ENCODE results near the gene SENP7.
"Not testable (repeated sequence)": the region's sequence is repeated elsewhere in the genome, so short reads cannot be mapped to it uniquely, and the experiment has no call there.

SENP7 gene

DNA sequence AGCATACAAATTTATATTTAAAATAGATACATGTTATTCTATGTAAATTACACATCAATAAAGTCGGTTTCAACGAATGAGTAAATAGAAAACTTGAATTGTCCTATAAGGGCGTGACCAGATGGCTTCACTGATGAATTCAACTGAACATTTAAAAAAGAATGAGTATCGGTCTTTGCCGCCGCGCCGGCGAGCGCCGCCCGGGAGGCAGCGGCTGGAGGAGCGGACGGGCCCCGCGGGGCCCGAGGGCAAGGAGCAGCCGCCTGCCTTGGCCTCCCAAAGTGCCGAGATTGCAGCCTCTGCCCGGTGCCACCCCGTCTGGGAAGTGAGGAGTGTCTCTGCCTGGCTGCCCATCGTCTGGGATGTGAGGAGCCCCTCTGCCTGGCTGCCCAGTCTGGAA, 74.4 kb downstream of the SENP7 start:
- not testable (repeated sequence) for DNase-seq

GRCh38 chr3:101433652-101434051, 79.4 kb downstream of the SENP7 start:
- no peak for DNase-seq

DNA sequence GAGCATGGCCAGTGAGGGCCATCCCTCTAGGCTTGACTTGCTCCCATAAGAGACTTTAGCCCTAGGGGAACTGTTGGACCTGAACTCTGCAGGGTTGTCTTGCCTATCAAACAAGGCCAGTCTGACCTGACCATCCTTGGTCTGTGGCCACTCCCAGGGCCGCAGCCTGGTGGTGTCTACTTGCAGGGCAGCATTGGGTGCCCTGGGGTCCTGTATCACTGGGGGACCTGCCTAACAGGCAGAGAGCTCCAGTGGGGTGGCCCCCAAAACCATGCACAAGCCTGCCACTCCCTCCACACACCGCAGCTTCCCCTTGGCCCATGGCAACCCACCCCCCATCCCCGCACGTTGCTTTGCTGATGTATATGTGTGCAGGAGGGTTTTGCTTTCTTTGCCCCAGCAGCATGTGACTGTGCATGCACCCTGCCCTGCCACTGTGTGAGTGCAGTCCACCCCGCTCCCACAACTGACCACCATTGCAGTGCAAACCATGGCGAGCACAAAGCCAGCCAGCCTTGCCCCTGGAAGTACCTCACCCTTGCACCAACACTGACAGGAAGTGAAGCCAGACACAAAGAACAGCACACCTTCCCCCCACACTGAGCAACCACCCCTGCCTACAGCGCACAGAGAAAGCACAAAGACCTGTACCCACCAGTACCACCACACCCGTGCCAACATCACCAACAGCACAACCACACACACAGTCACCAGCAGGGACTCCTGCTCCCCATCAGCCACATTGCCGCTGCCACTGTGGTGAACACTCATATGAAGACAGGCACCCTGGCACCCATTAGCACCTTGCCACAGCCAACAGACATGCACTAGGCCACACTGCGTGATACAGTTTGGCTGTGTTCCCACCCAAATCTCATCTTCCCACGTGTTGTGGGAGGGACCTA, 88.8 kb downstream of the SENP7 start:
- DNase-seq, result peak in 1 of 2 experiments; percentile 32

GRCh38 chr3:101418851-101419250, 94.2 kb downstream of the SENP7 start:
- DNase-seq, result no peak

GRCh38 chr3:101414121-101414520, 98.9 kb downstream of the SENP7 start:
- DNase-seq, result no peak

DNA sequence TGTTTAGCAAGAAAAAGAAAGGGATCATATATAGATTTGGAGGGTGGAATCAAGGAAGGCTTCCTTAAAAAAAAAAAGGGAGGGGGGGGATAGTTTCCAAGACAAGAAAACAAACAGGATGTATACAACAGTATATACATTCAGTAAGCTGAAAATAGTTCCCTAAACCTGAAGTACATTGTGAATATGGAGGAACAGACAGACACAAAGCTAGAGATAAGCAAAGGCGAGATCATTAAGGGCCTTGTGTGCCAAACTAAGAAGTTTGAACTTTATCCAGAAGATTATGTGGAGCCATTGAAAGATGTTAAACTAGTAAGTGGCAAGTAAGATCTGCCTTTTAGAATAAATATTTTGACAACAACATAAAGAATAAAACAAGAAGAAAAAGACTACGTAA, 99.4 kb downstream of the SENP7 start:
- no peak for DNase-seq

DNA sequence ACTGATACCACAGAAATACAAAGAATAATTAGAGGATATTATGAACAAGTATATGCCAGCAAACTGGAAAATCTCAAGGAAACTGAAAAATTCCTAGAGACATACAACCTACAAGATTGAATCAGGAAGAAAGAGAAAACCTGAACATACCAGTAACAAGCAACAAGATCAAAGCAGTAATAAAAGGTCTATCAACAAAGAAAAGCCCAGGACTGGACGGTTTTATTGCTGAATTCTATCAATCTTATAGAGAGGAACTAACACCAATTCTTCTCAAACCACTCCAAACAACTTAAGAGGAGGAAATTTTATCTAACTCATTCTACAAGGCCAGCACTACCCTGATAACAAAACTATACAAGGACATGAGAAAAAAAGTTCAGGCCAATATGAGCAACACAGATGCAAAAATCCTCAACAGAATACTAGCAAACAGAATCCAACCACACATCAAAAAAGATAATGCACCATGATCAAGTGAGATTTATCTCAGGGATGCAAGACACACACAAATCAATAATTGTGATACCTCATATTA, 121.5 kb downstream of the SENP7 start:
- DNase-seq, result no peak

DNA sequence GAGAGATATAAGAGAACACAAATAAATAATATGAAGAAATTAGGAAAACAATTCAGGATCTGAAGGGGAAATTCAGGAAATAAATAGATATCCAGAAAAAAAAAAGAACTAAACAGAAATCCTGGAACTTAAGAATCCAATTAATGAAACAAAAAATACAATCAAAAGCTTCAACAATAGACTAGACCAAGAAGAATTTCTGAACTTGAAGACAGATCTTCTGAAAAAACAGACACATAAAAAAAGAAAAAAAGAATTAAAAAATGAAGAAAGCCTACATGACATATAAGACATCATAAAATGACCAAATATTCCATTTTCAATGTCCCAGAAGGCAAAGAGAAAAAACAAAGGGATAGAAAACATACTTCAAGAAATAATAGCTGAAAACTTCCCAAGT, 124.3 kb downstream of the SENP7 start:
- no peak for DNase-seq

- no peak for DNase-seq
Observed at GRCh38 chr3:101387351-101387750, 125.7 kb downstream of the SENP7 start.

DNA sequence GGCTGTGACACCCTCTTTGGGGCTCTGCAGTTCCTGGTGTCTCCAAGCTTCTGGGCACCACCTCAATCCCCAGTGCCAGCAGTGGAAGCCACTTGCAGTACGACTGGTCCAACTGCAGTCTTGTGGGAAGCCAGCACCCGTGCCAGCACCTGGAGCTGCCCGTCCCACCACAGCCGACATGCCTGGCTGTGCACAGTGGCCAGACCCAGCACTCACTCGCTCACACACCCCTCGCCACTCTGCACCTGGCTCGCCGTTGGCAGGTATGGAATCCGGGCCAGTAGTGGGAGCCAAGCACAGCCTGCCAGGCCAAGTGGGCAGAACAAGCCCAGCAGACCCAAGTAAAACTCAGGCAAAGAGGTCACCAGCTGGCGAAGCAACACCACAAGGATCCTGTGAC, 128.6 kb downstream of the SENP7 start:
- DNase-seq, result no peak

GRCh38 chr3:101383656-101384055, 129.4 kb downstream of the SENP7 start:
- DNase-seq, result no peak

DNA sequence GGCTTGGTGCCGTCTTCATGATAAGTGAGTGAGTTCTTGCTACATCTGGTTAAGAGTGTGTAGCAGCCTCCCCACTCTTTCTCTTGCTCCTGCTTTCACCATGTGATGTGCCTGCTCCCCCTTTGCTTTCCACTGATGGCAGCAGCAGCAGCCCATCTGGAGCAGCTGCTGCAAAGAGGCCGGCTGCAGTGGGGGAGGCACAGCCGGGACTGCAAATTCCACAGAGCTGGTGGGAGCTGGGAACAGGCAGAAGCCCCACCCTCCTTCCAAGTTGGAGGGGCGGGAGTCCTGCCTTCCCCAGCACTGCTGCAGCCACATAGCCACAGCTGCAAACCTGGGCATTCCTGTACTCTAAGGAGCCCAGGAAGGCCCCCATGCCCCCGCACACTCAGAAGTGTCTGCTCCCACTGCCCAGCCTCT, 129.8 kb downstream of the SENP7 start:
- DNase-seq, result no peak

DNA sequence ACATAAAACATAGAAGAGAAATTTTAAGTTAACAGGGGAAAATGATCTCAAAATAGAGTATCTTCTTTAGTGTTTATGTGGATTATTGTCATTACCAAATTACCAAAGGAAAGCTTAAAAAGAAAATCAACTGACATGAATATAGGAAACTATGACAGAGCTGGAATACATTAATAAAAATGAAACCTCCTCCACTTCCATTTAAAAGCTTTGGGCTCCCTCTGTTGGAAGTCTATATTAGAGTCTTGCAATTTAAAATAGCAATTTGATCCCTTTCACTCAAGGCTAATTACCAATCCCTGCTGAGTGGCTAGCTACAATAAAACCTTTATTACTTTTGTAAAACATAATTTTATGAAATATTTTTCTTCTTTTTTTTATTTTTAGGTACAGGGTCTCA, 131.2 kb downstream of the SENP7 start:
- DNase-seq, result no peak

DNA sequence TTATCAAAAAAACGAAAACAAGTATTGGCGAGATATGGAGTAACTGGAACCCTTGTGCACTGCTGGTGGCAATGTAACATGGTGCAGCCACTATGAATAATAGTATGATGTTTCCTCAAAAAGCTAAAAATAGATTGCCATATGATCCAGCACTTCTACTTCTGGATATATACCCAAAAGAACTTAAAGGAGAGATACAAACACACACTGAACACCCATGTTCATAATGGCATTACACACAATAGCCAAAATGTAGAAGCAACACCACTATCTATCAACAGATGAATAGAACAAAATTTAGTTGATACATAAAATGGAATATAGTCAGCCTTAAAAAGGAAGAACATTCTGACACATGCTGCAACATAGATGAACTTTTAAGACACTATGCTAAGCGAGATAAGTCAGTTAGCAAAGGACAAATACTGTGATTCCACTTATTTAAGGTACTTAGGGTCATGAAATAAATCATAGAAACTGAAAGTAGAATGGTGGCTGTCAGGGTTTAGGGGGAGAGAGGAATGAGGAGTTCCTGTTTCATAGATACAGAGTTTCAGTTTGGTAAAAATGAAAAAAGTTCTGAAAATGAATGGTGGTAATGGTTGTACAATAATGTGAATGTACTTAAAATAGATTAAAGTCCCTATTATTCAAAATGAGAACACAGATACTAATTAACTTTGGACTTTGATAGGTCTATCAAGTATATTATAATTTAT, 133.2 kb downstream of the SENP7 start:
- no peak for DNase-seq

DNA sequence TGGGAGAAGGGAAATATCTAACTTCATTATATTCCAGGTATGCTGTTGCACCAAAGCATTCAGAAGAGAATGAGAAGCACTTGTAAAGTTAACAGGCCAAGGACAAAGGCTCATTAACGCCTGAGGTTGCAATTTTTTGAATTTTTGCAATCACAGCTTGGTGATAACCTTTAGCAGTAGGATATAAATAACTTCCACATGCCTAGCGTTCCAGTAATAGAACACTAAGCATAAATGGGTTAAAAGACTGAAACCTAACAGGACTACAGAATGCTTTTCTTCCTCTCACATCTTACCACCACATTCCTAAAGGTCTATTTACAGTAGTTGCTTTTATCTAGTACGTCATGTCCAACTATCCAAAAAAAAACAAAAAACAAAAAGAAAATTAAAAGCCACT, 135.2 kb downstream of the SENP7 start:
- no peak for DNase-seq

- no peak for DNase-seq
Observed at GRCh38 chr3:101377209-101377608, 135.8 kb downstream of the SENP7 start.

GRCh38 chr3:101375586-101375985, 137.4 kb downstream of the SENP7 start:
- DNase-seq, result no peak

- no peak for DNase-seq
Observed at GRCh38 chr3:101362406-101362805, 150.6 kb downstream of the SENP7 start.

DNA sequence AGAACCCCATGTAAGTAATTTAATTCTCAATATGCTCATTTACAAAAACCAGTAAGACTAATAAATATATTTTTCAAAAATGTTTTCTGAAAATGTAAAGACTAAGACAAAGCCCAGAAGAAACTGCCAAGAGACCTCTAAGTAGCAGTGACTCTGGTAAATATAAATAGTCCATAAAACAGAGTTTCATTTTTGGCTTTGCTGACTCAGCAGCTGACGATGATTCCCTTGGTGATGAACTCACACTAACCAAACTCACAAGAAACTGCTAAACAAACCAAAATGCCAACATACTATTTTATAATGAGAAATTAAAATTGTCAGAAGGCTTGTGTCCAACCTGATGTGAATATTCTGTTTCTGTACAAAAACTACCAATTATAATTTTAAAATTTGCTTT, 161.2 kb downstream of the SENP7 start:
- no peak for DNase-seq

DNA sequence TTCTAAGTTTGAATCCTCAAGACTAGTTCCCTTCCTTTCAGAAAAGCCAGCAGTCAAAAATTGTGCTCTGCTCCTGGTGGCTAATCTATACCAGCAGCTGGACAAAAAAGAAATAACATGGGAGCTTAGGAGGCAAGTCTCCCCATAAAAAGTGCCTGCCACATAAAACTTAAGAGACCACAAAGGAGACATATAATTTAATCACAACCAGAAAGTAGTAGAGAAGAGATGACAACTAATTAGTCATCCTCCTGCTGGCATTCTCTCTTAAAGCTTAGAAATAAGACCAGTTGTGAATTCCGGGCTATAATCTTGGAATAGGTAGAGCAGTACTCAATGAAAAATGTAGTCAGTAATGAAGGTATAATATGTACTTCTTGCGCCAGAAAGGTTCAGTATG, 172.4 kb downstream of the SENP7 start:
- no peak for DNase-seq

DNA sequence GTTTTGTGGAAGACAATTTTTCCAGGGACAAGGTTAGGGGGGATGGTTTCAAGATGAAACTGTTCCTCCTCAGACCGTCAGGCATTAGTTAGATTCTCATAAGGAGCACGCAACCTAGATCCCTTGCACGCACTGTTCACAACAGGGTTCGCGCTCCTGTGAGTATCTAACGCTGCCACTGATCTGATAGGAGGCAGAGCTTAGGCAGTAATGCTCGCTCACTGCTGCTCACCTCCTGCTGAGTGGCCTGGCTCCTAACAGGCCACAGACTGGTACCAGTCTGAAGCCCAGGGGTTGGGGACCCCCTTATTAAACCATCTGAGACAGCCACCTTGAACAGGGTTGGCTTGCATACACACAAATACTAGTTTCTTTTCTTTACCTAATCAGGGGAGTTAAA, 179.1 kb downstream of the SENP7 start:
- no peak for DNase-seq

DNA sequence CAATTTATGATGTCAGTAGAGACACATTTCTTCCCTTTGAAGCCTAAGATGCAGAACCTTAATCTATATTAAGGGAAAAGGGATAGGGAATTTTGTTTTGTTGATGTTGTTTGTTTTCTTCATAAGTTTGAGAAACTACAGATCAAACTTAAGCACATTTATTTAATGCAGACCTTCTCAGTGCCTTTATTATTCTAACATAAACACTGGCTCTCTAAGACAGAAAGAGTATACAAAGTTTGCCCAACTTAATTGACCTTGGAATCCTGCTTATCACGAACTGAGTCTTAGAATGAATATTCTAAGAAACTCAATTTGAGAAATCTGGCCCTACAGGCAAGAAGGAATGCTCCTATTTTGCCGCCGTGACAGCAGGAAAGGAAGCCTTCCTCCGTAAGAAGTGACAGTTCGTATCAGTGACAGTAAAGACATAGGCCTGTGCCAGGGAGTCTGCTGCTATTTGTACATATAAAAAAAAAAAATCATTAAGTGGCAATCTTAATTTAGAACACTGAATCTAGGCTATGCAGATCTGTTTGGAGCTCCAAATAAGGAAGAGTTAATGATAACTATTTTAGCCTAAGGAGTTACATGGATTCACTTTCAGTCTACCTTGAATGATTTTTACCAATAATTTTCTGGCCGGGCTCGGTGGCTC, 183.9 kb downstream of the SENP7 start:
- no peak for DNase-seq

GRCh38 chr3:101325393-101326134, 187.4 kb downstream of the SENP7 start:
- no peak for DNase-seq
